ENCODE data around the gene FEZF1.

DNA sequence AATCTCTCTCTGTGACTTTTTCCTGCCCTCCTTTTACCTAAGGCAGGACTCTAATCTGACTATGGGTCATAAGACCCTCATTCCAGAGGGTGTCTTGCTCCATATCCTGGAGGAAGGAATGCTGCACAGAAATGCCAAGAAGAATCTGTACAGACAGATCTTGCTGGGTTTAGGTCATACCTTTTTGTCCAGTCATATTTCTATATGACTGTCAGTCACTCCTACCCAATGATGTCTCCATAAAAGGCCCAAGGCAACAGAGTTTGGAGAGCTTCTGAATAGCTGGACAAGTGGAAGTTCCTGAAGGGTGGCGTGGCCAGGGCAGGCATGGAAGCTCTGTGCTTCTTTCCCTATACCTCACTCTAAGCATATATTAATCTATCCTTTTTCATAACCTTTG, 47.5 kb downstream of the FEZF1 start:
- TF ChIP-seq, protein P1, sequence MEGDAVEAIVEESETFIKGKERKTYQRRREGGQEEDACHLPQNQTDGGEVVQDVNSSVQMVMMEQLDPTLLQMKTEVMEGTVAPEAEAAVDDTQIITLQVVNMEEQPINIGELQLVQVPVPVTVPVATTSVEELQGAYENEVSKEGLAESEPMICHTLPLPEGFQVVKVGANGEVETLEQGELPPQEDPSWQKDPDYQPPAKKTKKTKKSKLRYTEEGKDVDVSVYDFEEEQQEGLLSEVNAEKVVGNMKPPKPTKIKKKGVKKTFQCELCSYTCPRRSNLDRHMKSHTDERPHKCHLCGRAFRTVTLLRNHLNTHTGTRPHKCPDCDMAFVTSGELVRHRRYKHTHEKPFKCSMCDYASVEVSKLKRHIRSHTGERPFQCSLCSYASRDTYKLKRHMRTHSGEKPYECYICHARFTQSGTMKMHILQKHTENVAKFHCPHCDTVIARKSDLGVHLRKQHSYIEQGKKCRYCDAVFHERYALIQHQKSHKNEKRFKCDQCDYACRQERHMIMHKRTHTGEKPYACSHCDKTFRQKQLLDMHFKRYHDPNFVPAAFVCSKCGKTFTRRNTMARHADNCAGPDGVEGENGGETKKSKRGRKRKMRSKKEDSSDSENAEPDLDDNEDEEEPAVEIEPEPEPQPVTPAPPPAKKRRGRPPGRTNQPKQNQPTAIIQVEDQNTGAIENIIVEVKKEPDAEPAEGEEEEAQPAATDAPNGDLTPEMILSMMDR (IDR thresholded peaks at IDR 0.05), result no peak
- TF ChIP-seq, protein P2, sequence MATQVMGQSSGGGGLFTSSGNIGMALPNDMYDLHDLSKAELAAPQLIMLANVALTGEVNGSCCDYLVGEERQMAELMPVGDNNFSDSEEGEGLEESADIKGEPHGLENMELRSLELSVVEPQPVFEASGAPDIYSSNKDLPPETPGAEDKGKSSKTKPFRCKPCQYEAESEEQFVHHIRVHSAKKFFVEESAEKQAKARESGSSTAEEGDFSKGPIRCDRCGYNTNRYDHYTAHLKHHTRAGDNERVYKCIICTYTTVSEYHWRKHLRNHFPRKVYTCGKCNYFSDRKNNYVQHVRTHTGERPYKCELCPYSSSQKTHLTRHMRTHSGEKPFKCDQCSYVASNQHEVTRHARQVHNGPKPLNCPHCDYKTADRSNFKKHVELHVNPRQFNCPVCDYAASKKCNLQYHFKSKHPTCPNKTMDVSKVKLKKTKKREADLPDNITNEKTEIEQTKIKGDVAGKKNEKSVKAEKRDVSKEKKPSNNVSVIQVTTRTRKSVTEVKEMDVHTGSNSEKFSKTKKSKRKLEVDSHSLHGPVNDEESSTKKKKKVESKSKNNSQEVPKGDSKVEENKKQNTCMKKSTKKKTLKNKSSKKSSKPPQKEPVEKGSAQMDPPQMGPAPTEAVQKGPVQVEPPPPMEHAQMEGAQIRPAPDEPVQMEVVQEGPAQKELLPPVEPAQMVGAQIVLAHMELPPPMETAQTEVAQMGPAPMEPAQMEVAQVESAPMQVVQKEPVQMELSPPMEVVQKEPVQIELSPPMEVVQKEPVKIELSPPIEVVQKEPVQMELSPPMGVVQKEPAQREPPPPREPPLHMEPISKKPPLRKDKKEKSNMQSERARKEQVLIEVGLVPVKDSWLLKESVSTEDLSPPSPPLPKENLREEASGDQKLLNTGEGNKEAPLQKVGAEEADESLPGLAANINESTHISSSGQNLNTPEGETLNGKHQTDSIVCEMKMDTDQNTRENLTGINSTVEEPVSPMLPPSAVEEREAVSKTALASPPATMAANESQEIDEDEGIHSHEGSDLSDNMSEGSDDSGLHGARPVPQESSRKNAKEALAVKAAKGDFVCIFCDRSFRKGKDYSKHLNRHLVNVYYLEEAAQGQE (IDR thresholded peaks at IDR 0.05; ENCODE audit: insufficient read depth in 1 of 2, low read depth in 2 of 2, low read length in 1 of 2), result no peak
- TF ChIP-seq POLR2AphosphoS5 (IDR thresholded peaks at IDR 0.05; ENCODE audit: low read depth, low read length), result no peak
- no peak for TF ChIP-seq SIN3A (IDR thresholded peaks at IDR 0.05; ENCODE audit: borderline replicate concordance, insufficient read depth, low read depth, low read length)
- no peak for TF ChIP-seq TCF7L2 (IDR thresholded peaks at IDR 0.05; ENCODE audit: low read depth, low read length)
